ENCODE measurements around the gene LLPH.

The LLPH gene

DNA sequence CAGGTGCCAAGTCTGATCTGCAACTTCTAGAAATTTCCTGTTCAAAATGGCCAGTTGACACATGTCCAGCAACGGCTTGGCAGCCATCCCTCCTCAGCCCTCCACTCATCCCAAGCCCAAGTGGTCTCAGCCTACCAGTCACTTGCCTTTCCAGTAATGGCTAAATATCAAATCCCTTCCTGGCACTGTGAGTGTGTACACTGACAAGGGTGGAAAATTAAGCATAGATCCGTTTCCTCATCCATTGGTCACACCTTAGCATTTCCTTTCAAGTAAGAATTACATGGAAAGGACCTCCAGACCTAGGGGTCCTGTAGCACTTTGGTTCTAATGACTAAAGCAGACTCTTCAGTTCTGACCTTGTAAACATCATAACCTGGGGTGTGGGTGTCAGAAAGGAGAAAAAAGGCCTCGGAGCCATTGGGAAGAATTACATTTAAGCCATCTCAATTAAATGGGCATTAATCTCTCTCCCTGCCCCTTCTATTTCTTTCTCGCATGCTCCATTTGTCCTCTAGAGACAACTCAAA is 15.4 kb downstream of the LLPH start:
- no peak overlapping the region for H3K4me2 ChIP-seq (ENCODE audit: low read depth, low read length, poor library complexity, severe bottlenecking)
- no peak overlapping the region for H3K9ac ChIP-seq (ENCODE audit: low read depth, low read length, poor library complexity, severe bottlenecking)
- TF ChIP-seq CTCF (conservative IDR thresholded peaks at IDR 0.05; ENCODE audit: low read length) (no peak), EZH2phosphoT487 (IDR thresholded peaks at IDR 0.05; ENCODE audit: borderline replicate concordance) (no peak)
- no peaks in the 10 kb centered on the region for H3K27me3 ChIP-seq (ENCODE audit: insufficient read depth, low read length, poor library complexity, severe bottlenecking)
- no peaks in the 10 kb centered on the region for H3K9me3 ChIP-seq (ENCODE audit: insufficient read depth, low read depth, low read length)
- H3K36me3 ChIP-seq (ENCODE audit: insufficient read depth, low read length): no peaks in the 10 kb centered on the region
- H3F3A ChIP-seq (ENCODE audit: low read depth): no peaks in the 10 kb centered on the region
- H3K9me2 ChIP-seq (replicated peaks; ENCODE audit: low read depth, low read length): no peaks in the 10 kb centered on the region
- H3K4me3 ChIP-seq (ENCODE audit: low read length, poor library complexity, severe bottlenecking): no peak overlapping the region
- H4K20me1 ChIP-seq (ENCODE audit: insufficient read depth, low read length, poor library complexity, severe bottlenecking): no peaks in the 10 kb centered on the region
- H2AFZ ChIP-seq (ENCODE audit: low read length): no peak overlapping the region
- H3K79me2 ChIP-seq (ENCODE audit: insufficient read depth, low read length): no peaks in the 10 kb centered on the region
- peaks cover 9% of the 10 kb centered on the region for H3K4me1 ChIP-seq (ENCODE audit: insufficient read depth, low read length, poor library complexity, severe bottlenecking)

- no peak overlapping the region for H3K4me2 ChIP-seq (ENCODE audit: low read depth, low read length, poor library complexity, severe bottlenecking)
- no peaks in the 10 kb centered on the region for H3K4me1 ChIP-seq (ENCODE audit: insufficient read depth, low read length, poor library complexity, severe bottlenecking)
- H3F3A ChIP-seq (ENCODE audit: low read depth): no peaks in the 10 kb centered on the region
- H3K4me3 ChIP-seq (ENCODE audit: low read length, poor library complexity, severe bottlenecking): no peak overlapping the region
- no peaks in the 10 kb centered on the region for H3K36me3 ChIP-seq (ENCODE audit: insufficient read depth, low read length)
- no peaks in the 10 kb centered on the region for H3K27me3 ChIP-seq (ENCODE audit: insufficient read depth, low read length, poor library complexity, severe bottlenecking)
- H3K79me2 ChIP-seq (ENCODE audit: insufficient read depth, low read length): no peaks in the 10 kb centered on the region
- H3K9ac ChIP-seq (ENCODE audit: low read depth, low read length, poor library complexity, severe bottlenecking): no peak overlapping the region
- no peak overlapping the region for H2AFZ ChIP-seq (ENCODE audit: low read length)
- H3K9me2 ChIP-seq (replicated peaks; ENCODE audit: low read depth, low read length): no peaks in the 10 kb centered on the region
- no peak for TF ChIP-seq CTCF (conservative IDR thresholded peaks at IDR 0.05; ENCODE audit: low read length)
- TF ChIP-seq EZH2phosphoT487 (IDR thresholded peaks at IDR 0.05; ENCODE audit: borderline replicate concordance): no peak
- no peaks in the 10 kb centered on the region for H3K9me3 ChIP-seq (ENCODE audit: insufficient read depth, low read depth, low read length)
- H4K20me1 ChIP-seq (ENCODE audit: insufficient read depth, low read length, poor library complexity, severe bottlenecking): no peaks in the 10 kb centered on the region
Measured at GRCh38 chr12:66113471-66113870, 17.1 kb downstream of the LLPH start.

DNA sequence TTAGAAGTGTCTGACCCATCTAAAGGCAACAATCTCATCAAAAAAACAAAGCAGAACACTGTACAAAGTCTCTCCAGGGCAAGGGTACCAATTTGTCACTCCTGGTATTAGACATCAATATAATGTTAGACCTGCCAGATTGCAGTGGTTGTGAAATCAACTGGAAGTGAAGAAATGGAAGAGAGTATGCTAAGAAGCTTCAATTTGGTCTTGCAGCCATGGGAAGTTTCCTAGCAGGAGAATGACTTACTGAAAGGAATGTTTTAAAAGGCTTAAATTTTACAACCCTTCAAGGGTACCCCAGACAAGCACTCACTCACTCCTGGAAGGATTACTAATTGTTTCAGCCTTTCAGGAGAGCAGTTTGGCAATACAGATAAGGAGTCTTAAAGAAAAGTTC is 18.9 kb downstream of the LLPH start:
- no peaks in the 10 kb centered on the region for H3K36me3 ChIP-seq (ENCODE audit: insufficient read depth, low read length)
- no peaks in the 10 kb centered on the region for H3K9me3 ChIP-seq (ENCODE audit: insufficient read depth, low read depth, low read length)
- no peak for TF ChIP-seq CTCF (conservative IDR thresholded peaks at IDR 0.05; ENCODE audit: low read length)
- no peak for TF ChIP-seq EZH2phosphoT487 (IDR thresholded peaks at IDR 0.05; ENCODE audit: borderline replicate concordance)
- H2AFZ ChIP-seq (ENCODE audit: low read length): no peak overlapping the region
- no peaks in the 10 kb centered on the region for H3K9me2 ChIP-seq (replicated peaks; ENCODE audit: low read depth, low read length)
- no peaks in the 10 kb centered on the region for H3K27me3 ChIP-seq (ENCODE audit: insufficient read depth, low read length, poor library complexity, severe bottlenecking)
- no peaks in the 10 kb centered on the region for H3F3A ChIP-seq (ENCODE audit: low read depth)
- no peaks in the 10 kb centered on the region for H3K79me2 ChIP-seq (ENCODE audit: insufficient read depth, low read length)
- H3K9ac ChIP-seq (ENCODE audit: low read depth, low read length, poor library complexity, severe bottlenecking): no peak overlapping the region
- H3K4me1 ChIP-seq (ENCODE audit: insufficient read depth, low read length, poor library complexity, severe bottlenecking): no peaks in the 10 kb centered on the region
- no peak overlapping the region for H3K4me3 ChIP-seq (ENCODE audit: low read length, poor library complexity, severe bottlenecking)
- no peak overlapping the region for H3K4me2 ChIP-seq (ENCODE audit: low read depth, low read length, poor library complexity, severe bottlenecking)
- no peaks in the 10 kb centered on the region for H4K20me1 ChIP-seq (ENCODE audit: insufficient read depth, low read length, poor library complexity, severe bottlenecking)

All from Loucy (cell line).